NCI-H524 (cell line): Measurements from ENCODE around the gene METTL24.

Experiments
- DNase-seq, 2 experiments: peaks; one replicate each; lab custom pipeline; 2025; lab: John Stamatoyannopoulos, UW

METTL24 gene

DNA sequence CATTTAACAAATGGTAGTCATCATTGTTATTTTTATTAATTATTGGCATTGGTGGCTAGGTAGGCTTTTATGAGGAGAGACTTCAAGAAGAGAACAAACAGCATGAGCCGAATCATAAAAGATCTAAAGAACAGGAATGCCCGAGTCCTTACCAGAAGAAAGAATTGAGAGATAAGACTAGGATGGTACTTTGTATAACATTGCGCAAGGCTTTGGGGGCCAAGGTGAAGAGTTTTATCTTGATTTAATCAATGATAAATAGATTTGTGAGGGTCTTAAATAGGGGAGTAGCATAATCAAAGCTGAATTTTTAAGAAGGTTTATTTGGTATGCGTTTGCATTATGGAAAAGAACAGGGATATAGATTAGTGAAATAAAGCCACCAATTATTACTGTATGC is 162.5 kb downstream of the METTL24 start:
- no peak for DNase-seq
